NCI-H2171 (cell line): Measurements from ENCODE around the gene CDKL1.
"Not testable (repeated sequence)": the region's sequence is repeated elsewhere in the genome, so short reads cannot be mapped to it uniquely, and the experiment has no call there.

ENCODE experiments used
- DNase-seq: peaks from one replicate; lab custom pipeline; 2025; lab: John Stamatoyannopoulos, UW

The CDKL1 gene

GRCh38 chr14:50331596-50331995, 65.1 kb downstream of the CDKL1 start:
- no peak for DNase-seq

DNA sequence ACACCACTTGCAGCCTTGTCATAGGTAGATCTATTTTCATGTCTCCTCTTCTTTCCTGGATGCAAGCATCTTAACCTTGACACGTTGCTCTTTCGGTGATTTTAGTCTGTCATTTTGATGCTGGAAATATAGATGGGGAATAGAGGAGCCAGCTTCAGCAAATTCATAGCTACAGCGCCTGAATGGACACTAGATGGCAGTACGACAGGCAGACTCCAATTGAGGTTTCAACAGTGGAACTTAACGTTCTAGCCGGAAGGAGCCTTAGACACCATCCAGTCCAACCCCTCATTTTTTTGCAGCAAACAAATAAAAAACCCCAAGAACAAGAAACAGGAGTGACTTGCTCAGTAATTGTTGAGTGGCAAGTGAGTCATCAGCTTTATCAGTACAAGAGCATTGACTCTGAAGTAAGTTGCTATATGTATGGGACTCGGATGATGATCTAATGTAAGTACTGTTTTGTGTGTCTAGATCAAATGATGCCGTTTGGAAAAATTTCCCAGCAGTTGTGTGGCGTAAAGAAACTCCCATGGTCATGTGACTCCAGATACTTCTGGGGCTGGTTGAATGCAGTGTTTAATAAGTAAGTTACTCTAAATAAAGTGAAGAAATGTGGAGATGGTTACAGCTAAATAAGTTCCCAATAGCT, 75.5 kb downstream of the CDKL1 start:
- peak; percentile 72 for DNase-seq

DNA sequence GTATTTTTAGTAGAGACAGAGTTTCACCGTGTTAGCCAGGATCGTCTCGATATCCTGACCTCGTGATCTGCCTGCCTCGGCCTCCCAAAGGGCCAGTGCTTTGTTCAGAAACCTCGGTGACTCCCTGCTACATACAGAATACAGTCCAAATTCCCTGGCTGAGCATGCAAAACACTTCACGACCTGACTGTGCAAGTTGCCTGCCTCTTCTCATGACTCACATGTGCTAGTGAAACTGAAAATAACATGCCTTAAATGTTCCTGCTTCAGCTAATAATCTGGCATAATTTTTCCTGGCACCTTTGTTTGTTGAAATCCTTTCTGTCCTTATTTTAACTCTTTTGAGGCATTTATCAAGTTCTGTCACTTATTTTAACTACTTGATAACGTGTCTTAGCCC, 76.4 kb downstream of the CDKL1 start:
- no peak for DNase-seq

DNA sequence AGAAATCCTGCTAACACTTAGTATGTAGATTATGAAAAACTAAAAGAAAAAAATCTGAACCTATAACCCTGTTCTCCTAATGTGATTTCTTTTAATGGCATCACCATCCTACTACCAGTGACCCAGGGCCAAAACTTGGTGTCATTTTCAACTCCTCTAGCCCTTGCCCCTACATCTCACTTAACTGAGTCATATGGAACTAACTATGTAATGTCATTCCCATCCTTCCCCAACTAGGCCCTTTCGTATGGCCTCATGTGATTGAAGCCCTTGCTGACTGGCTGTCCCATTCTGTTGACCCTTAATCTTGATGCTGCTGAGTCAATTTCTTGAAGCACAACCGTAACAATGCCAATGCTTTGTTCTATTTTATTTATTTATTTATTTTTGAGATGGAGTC, 77.0 kb downstream of the CDKL1 start:
- no peak for DNase-seq

DNA sequence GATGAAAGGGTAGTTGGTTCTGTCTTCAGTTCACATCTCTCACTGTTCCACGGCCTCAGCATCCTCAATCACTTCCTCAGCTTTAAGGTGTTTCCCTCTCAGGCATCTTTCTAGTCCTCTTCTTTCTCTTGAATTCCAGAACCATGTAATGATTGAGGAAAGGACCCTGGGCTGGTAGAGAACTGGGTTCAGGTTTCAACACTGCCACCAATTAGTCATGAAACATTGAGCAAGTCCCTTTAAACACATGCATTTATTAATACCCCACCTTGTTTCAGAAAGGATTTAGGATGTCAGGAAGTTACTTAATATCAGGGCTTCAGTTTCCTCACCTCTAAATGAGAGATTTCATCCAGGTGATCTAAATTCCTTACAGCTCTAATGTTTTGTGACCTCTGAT, 77.4 kb downstream of the CDKL1 start:
- DNase-seq = no peak

DNA sequence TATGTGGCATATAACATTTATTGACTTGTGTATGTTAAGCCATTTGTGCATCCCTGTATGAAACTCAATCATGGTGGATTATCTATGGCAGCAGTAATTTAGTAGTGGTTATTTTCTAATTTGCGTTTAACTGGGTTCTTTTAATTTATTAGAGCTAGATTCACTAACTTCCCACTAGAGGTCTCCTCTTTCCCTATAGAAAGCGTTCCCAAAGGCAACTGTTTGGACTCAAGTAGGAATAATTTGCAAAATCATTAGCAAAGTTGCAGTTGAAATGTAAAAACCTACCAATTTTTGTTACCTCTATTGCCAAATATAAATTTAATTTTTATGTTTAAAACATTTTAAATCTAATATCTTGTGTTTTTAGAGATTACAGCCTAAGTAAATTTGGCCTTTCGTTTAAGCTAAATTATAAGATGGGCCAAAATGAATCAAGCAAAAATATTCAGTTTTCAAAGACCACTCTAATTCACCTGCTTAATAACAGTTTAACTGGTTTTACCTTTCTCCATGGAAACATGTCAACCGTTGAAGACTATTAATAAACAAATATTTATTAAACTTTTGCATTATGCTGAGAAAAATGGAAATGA, 78.6 kb downstream of the CDKL1 start:
- peak; percentile 48 for DNase-seq

DNA sequence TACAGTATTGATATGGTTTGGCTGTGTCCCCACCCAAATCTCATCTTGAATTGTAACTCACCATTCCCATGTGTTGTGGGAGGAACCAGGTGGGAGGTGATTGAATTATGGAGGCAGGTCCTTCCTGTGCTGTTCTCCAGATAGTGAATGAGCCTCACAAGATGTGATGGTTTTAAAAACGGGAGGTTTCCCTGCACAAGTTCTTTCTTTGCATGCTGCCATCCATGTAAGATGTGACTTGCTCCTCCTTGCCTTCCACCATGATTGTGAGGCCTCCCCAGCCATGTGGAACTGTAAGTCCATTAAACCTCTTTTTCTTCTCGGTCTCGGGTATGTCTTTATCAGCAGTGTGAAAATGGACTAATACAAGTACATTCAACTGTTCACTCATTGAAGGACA, 82.6 kb downstream of the CDKL1 start:
- DNase-seq = not testable (repeated sequence)

GRCh38 chr14:50312734-50313054, 84.0 kb downstream of the CDKL1 start:
- DNase-seq = peak; percentile 54

- DNase-seq = peak; percentile 98
Observed at GRCh38 chr14:50311972-50312733, 84.5 kb downstream of the CDKL1 start, which contains the start of the genes DMAC2L and L2HGDH. DMAC2L (plus strand) TSS chr14:50312324; CDS start chr14:50321488, 9,164 bp downstream. L2HGDH (minus strand) TSS chr14:50312229; CDS start chr14:50312150, 79 bp downstream.

GRCh38 chr14:50311337-50311971, 85.2 kb downstream of the CDKL1 start:
- no peak for DNase-seq

- no peak for DNase-seq
Observed at GRCh38 chr14:50310445-50310844, 86.2 kb downstream of the CDKL1 start.

DNA sequence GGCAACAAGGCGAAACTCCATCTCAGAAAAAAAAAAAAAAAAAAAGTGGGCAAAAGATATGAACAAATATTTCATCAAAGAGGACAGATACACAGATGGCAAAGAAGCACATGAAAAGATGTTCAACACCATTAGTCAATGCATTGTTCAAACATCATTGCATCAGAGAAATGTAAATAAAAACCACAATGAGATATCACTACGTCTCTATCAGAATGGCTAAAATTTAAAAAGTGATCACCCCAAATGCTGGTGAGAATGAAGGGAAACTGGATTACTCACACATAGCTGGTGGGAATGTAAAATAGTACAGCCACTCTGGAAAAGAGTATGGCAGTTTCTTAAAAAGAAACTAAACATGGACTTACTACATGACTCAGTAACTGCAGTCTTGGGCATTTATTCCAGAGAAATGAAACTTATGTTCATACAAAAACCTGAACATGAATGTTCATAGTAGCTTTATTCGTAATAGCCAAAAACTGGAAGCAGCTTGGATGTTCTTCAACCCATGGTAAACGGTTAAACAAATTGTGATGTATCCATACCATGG, 88.2 kb downstream of the CDKL1 start:
- DNase-seq = no peak

DNA sequence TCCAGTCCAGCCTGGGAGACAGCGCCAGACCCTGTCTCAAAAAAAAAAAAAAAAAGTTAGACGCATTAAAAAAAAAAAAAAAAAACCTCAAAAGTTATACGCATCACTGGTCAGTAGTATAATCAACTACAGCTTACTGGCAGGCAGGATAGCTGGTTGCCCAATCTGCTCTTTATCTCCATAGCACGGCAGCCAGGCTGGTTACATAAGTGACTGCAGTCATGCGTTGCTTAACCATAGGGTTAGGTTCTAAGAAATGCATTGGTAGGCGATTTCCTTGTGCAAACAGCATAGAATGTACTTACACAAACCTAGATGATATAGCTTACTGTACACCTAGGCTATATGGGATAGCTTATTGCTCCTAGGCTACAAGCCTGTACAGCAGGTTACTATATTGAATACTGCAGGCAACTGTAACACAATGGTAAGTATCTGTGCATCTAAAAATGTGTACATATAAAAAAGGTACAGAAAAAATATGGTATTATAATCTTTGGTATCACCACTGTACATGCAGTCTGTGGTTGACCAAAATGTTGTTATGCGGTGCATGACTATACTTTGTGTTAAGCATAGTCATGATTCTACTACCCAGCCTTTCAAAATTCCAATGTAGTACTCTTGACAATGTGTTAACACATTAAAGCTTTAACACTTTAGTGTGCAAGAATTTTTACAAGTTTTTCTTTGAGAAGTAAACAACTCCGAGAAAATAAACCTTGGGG, 92.8 kb downstream of the CDKL1 start:
- DNase-seq = peak; percentile 20

GRCh38 chr14:50301914-50302313, 94.8 kb downstream of the CDKL1 start:
- no peak for DNase-seq

DNA sequence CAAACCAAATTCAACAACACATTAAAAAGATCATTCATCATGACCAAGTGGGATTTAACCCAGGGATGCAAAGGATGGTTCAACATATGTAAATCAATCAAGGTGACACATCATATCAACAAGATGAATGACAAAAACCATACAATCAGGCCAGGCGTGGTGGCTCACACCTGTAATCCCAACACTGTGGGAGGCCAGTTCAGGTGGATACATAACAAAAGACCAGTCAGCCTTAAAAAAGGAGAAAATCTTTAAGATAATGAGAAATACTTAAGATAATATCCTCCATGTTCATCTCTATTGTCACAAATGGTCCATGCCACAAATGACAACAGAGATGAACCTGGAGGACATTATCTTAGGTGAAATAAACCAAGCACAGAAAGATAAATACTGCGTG, 97.1 kb downstream of the CDKL1 start:
- DNase-seq = no peak

DNA sequence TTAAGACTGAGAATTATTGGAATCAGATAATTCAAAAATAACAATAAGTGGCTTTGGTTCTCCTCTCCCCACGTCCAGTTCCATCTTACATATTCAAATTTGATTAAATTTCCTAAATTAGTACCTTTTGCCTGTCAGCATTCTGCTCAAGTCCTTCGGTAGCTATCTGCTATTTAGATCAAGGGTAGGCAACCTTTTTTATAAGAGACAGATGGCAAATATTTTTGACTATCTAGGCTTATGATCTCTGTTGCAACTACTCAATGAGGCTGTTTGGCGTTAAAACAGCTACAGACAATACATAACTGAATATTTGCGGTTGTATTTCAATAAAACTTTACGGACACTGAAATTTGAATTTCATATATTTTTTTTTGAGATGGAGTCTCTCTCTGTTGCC, 106.4 kb downstream of the CDKL1 start:
- no peak for DNase-seq

DNA sequence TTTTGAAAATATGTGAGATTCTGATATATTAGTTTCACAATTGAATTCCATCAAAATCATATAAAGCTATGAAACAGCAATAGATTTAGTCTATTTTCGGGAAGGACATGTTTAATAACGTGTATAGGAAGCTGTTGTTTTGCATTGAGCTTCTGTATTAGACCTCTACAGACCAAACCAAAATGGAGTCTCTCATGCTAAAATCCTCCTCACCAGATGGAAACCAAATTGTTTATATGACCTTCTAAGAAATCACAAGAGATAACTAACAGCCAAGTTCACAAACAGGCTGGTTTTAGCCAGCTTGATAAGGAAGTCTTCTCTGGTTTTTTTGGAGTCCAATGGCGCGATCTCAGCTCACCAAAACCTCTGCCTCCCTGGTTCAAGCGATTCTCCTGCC, 108.5 kb downstream of the CDKL1 start:
- DNase-seq = no peak

- DNase-seq = no peak
Observed at GRCh38 chr14:50285861-50286260, 110.8 kb downstream of the CDKL1 start.
